NB4 (cell line): ENCODE results near the gene AFF2.

Source experiments
- POLR2A ChIP-seq: IDR thresholded peaks from 2 replicates; pipeline ENCODE4 v1.6.1; 2011; ENCODE audit warnings: mild to moderate bottlenecking; ENCODE audit not compliant: insufficient read length; ENCODE audit errors: extremely low read depth
- TF ChIP-seq, protein P1 (sequence below): IDR thresholded peaks from one replicate; pipeline ENCODE4 v1.5.1; 2012; ENCODE audit warnings: low read depth, low read length

DNA sequence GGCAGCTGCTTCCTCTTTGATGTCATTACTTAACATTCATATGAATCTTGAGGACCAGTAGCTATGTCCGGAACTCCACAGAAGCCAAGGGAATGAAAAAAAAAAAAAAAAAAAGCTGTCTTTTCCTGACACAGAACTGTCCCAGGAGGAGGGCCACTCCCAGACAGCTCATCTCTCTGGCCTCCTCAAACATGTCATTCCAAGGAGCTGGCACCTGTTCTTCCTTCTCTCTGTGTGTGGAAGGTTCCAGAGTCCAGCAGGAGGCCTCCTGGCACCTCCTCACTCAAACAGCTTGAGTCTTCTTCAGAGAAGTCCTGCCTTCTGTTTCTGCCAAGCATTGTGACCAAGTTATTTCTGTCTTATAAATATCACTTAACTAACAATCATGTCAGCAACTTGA lies 458.5 kb downstream of the AFF2 start:
- TF ChIP-seq, protein P1, sequence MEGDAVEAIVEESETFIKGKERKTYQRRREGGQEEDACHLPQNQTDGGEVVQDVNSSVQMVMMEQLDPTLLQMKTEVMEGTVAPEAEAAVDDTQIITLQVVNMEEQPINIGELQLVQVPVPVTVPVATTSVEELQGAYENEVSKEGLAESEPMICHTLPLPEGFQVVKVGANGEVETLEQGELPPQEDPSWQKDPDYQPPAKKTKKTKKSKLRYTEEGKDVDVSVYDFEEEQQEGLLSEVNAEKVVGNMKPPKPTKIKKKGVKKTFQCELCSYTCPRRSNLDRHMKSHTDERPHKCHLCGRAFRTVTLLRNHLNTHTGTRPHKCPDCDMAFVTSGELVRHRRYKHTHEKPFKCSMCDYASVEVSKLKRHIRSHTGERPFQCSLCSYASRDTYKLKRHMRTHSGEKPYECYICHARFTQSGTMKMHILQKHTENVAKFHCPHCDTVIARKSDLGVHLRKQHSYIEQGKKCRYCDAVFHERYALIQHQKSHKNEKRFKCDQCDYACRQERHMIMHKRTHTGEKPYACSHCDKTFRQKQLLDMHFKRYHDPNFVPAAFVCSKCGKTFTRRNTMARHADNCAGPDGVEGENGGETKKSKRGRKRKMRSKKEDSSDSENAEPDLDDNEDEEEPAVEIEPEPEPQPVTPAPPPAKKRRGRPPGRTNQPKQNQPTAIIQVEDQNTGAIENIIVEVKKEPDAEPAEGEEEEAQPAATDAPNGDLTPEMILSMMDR, result no peak
- TF ChIP-seq POLR2A, result no peak
